Measurements from ENCODE around the gene KPNA3. TPM values are rescaled to one million over a fixed set of nuclear protein-coding genes. Genes with fewer than 3 reads are reported as not detected.

Gene KPNA3
- total RNA-seq, 1 experiment from 2014 or later, result 62.0 TPM

GRCh38 chr13:49814551-49815270 lies 22.2 kb upstream of the KPNA3 start:
- Histone ChIP-seq H3K4me3 (ENCODE audit: low read depth, low read length, poor library complexity, severe bottlenecking) (no peak overlapping the region), H3K4me1 (ENCODE audit: insufficient read depth, low read length, poor library complexity, severe bottlenecking) (no peaks in the 10 kb centered on the region), H3K27me3 (replicated peaks; ENCODE audit: insufficient read depth, low read depth, low read length, poor library complexity) (peaks cover 8% of the 10 kb centered on the region), H3K9me3 (ENCODE audit: low read depth, low read length, poor library complexity, severe bottlenecking) (no peaks in the 10 kb centered on the region), H3K36me3 (ENCODE audit: insufficient read depth, low read length, poor library complexity, severe bottlenecking) (no peaks in the 10 kb centered on the region), H3K27ac (ENCODE audit: low read depth, low read length, poor library complexity, severe bottlenecking) (no peak overlapping the region)
- intact Hi-C loops (cut with micrococcal nuclease; ENCODE audit: unreplicated experiment), result no loop called here
- no TSS peak for BruUV-seq (replicated peaks)
- CTCF ChIA-PET, result no interaction called here
- TF ChIP-seq EZH2 (IDR thresholded peaks at IDR 0.05; ENCODE audit: borderline replicate concordance, low read depth, low read length, poor library complexity, severe bottlenecking) (no peak), CTCF (conservative IDR thresholded peaks at IDR 0.05; ENCODE audit: low read depth, low read length) (no peak)
- POLR2A ChIA-PET (ENCODE audit: low non-redundant PET), result no interaction called here
- no peak for DNase-seq (ENCODE audit: low spot score)

- POLR2A ChIA-PET (ENCODE audit: low non-redundant PET), result no interaction called here
- Histone ChIP-seq H3K27ac (ENCODE audit: low read depth, low read length, poor library complexity, severe bottlenecking) (no peak overlapping the region), H3K4me3 (ENCODE audit: low read depth, low read length, poor library complexity, severe bottlenecking) (no peak overlapping the region), H3K36me3 (ENCODE audit: insufficient read depth, low read length, poor library complexity, severe bottlenecking) (no peaks in the 10 kb centered on the region), H3K9me3 (ENCODE audit: low read depth, low read length, poor library complexity, severe bottlenecking) (no peaks in the 10 kb centered on the region), H3K27me3 (replicated peaks; ENCODE audit: insufficient read depth, low read depth, low read length, poor library complexity) (peaks cover 8% of the 10 kb centered on the region), H3K4me1 (ENCODE audit: insufficient read depth, low read length, poor library complexity, severe bottlenecking) (no peaks in the 10 kb centered on the region)
- intact Hi-C loops (cut with micrococcal nuclease; ENCODE audit: unreplicated experiment), result no loop called here
- no TSS peak for BruUV-seq (replicated peaks)
- CTCF ChIA-PET, result no interaction called here
- DNase-seq (ENCODE audit: low spot score), result no peak
- TF ChIP-seq EZH2 (IDR thresholded peaks at IDR 0.05; ENCODE audit: borderline replicate concordance, low read depth, low read length, poor library complexity, severe bottlenecking) (no peak), CTCF (conservative IDR thresholded peaks at IDR 0.05; ENCODE audit: low read depth, low read length) (no peak)
Measured at GRCh38 chr13:49812812-49813211, 20.3 kb upstream of the KPNA3 start.

GRCh38 chr13:49811527-49811908 lies 19.0 kb upstream of the KPNA3 start:
- H3K9me3 ChIP-seq (ENCODE audit: low read depth, low read length, poor library complexity, severe bottlenecking), result no peaks in the 10 kb centered on the region
- no peaks in the 10 kb centered on the region for H3K27me3 ChIP-seq (replicated peaks; ENCODE audit: insufficient read depth, low read depth, low read length, poor library complexity)
- no peak overlapping the region for H3K4me3 ChIP-seq (ENCODE audit: low read depth, low read length, poor library complexity, severe bottlenecking)
- H3K4me1 ChIP-seq (ENCODE audit: insufficient read depth, low read length, poor library complexity, severe bottlenecking), result no peaks in the 10 kb centered on the region
- ChIA-PET CTCF (no interaction called here), POLR2A (ENCODE audit: low non-redundant PET) (interaction anchor here (0.7 kb wide), 1 partner anchor 580 kb away, joined by 3 read pairs; no protein-coding TSS in a partner anchor)
- intact Hi-C loops (cut with micrococcal nuclease; ENCODE audit: unreplicated experiment), result no loop called here
- no peak for DNase-seq (ENCODE audit: low spot score)
- H3K27ac ChIP-seq (ENCODE audit: low read depth, low read length, poor library complexity, severe bottlenecking), result no peak overlapping the region
- TF ChIP-seq EZH2 (IDR thresholded peaks at IDR 0.05; ENCODE audit: borderline replicate concordance, low read depth, low read length, poor library complexity, severe bottlenecking) (no peak), CTCF (conservative IDR thresholded peaks at IDR 0.05; ENCODE audit: low read depth, low read length) (no peak)
- H3K36me3 ChIP-seq (ENCODE audit: insufficient read depth, low read length, poor library complexity, severe bottlenecking), result no peaks in the 10 kb centered on the region
- BruUV-seq (replicated peaks), result no TSS peak
